K562 (cell line): ENCODE data around the gene ALAS2. TPM values are rescaled to one million over a fixed set of nuclear protein-coding genes. Genes with fewer than 3 reads are reported as not detected.

Experiments used
- ATAC-seq: fragments of 200-7000 bp; cut with Tn5 transposase; 3 replicates; pipeline ENCODE4 v1.9.1; 2020; ENCODE audit warnings: moderate library complexity
- BruUV-seq: library from RNA; stranded (reverse); fragments of 400-500 nt; replicated peaks from 2 replicates; lab custom pipeline; 2021; lab: Mats Ljungman, UMichigan
- CTCF ChIA-PET: fragments of 300-600 bp; formaldehyde crosslinking; extraction: SDS; loops from one replicate; lab custom pipeline; 2021; ENCODE audit warnings: low intra/inter-chr PET ratio; lab: Yijun Ruan, JAX
- POLR2A ChIA-PET: fragments of 300-600, 350-650 bp; sonication (Branson Sonifier 250); formaldehyde crosslinking; extraction: SDS; loops from one replicate; lab custom pipeline; 2021; ENCODE audit warnings: antibody characterized with exemption, inconsistent platforms; lab: Yijun Ruan, JAX
- DNase-seq, 4 experiments: peaks; one replicate each; pipeline versions ENCODE4 v3.0.0 to v3.0.0-alpha.2; 2011 to 2018; ENCODE audit warnings: low spot score in 3 of 4, mixed read lengths in 3 of 4; ENCODE audit errors: extremely low read depth in 1 of 4
- FAIRE-seq: peaks from 2 replicates; lab custom pipeline; 2011; peaks lifted over from hg19 to GRCh38; lab: Jason Lieb, UNC
- H2AFZ ChIP-seq: 2 replicates; pipeline ENCODE4 v1.6.0; 2011; ENCODE audit warnings: low read depth, low read length, control low read depth, inconsistent platforms
- H3K27ac ChIP-seq: fragments of 200-600 bp; 3 replicates; pipeline ENCODE4 v1.8.0; 2011; ENCODE audit warnings: low read depth, mild to moderate bottlenecking, control low read depth, inconsistent platforms, low read length, moderate library complexity, mixed read lengths; ENCODE audit errors: extremely low read depth
- H3K27me3 ChIP-seq, 2 experiments: fragments of 300-600 bp in 1 of 2; 2 replicates in 1 of 2; 3 replicates in 1 of 2; pipeline versions ENCODE4 v1.6.0 to v1.8.0; 2011; ENCODE audit warnings: inconsistent platforms in 2 of 2, low read length in 2 of 2, mild to moderate bottlenecking in 1 of 2, mixed read lengths in 1 of 2, moderate library complexity in 1 of 2; ENCODE audit not compliant: control insufficient read depth in 2 of 2, insufficient read depth in 2 of 2
- H3K36me3 ChIP-seq: fragments of 300-600 bp; 3 replicates; pipeline ENCODE4 v1.8.0; 2011; ENCODE audit warnings: mild to moderate bottlenecking, low read length, inconsistent platforms; ENCODE audit not compliant: control insufficient read depth, insufficient read depth
- H3K4me1 ChIP-seq, 2 experiments: fragments of 200-600 bp in 1 of 2; replicated peaks in 1 of 2; 2 replicates in 1 of 2; 3 replicates in 1 of 2; pipeline versions ENCODE4 v1.5.1 to v1.8.0; 2011; ENCODE audit warnings: inconsistent platforms in 2 of 2, low read length in 2 of 2, mild to moderate bottlenecking in 1 of 2, mixed read lengths in 1 of 2, moderate library complexity in 1 of 2; ENCODE audit not compliant: control insufficient read depth in 2 of 2, insufficient read depth in 2 of 2
- H3K4me2 ChIP-seq: 2 replicates; pipeline ENCODE4 v1.6.1; 2011; ENCODE audit warnings: low read length, control low read depth, inconsistent platforms, mixed read lengths; ENCODE audit not compliant: insufficient read depth
- H3K4me3 ChIP-seq: fragments of 200-600 bp; sonication (generic), shearing (Covaris generic); 2 replicates; pipeline ENCODE4 v1.5.1; 2016; ENCODE audit warnings: control low read depth, inconsistent platforms
- H3K79me2 ChIP-seq: fragments of 200-600 bp; 3 replicates; pipeline ENCODE4 v1.8.0; 2011; ENCODE audit warnings: low read length, inconsistent platforms; ENCODE audit not compliant: control insufficient read depth, insufficient read depth
- H3K9ac ChIP-seq, 2 experiments: 2 replicates each; pipeline versions ENCODE4 v1.6.0 to v1.6.1; 2011; ENCODE audit warnings: low read depth in 2 of 2, low read length in 2 of 2, control low read depth in 1 of 2, inconsistent platforms in 1 of 2, mild to moderate bottlenecking in 1 of 2, mixed read lengths in 1 of 2; ENCODE audit not compliant: insufficient read depth in 1 of 2
- H3K9me1 ChIP-seq: one replicate; pipeline ENCODE4 v1.6.0; 2011; ENCODE audit warnings: inconsistent platforms, mild to moderate bottlenecking, low read length, moderate library complexity; ENCODE audit not compliant: control insufficient read depth, insufficient read depth
- H3K9me3 ChIP-seq: replicated peaks from 2 replicates; pipeline ENCODE4 v1.5.1; 2011; ENCODE audit warnings: low read depth, low read length, inconsistent platforms; ENCODE audit not compliant: control insufficient read depth, insufficient read depth
- H4K20me1 ChIP-seq: replicated peaks from 2 replicates; pipeline ENCODE4 v1.6.1; 2011; ENCODE audit warnings: low read length, inconsistent platforms, mixed read lengths; ENCODE audit not compliant: control insufficient read depth, insufficient read depth
- ARID1B ChIP-seq: fragments of 450-650 bp; IDR thresholded peaks from 2 replicates; pipeline ENCODE4 v1.6.1; 2016; ENCODE audit warnings: antibody characterized with exemption, mild to moderate bottlenecking, inconsistent platforms
- ARID3B ChIP-seq: fragments of 250-450 bp; sonication (Bioruptor Pico); IDR thresholded peaks from 2 replicates; pipeline ENCODE4 v1.4.0; 2020; ENCODE audit warnings: borderline replicate concordance
- E4F1 ChIP-seq: fragments of 250-450 bp; sonication (Bioruptor Pico); IDR thresholded peaks from 2 replicates; pipeline ENCODE4 v1.5.0; 2021; ENCODE audit warnings: mild to moderate bottlenecking, borderline replicate concordance
- HDAC1 ChIP-seq, 2 experiments: fragments of 450-650 bp; IDR thresholded peaks; 2 replicates each; pipeline ENCODE4 v1.6.1; 2016 to 2017; ENCODE audit warnings: inconsistent platforms in 1 of 2, mild to moderate bottlenecking in 1 of 2, moderate library complexity in 1 of 2
- UBTF ChIP-seq, 2 experiments: IDR thresholded peaks; 2 replicates each; pipeline ENCODE4 v1.6.1; 2012; ENCODE audit warnings: improper control_type of control experiment in 2 of 2, low read depth in 2 of 2, low read length in 2 of 2, borderline replicate concordance in 1 of 2
- ZBTB34 ChIP-seq: fragments of 250-450 bp; sonication (Bioruptor Pico); IDR thresholded peaks from 2 replicates; pipeline ENCODE4 v1.8.0; 2021; ENCODE audit warnings: mild to moderate bottlenecking, moderate library complexity
- ZNF280A ChIP-seq: fragments of 450-650 bp; IDR thresholded peaks from 2 replicates; pipeline ENCODE4 v1.6.1; 2018; ENCODE audit warnings: mild to moderate bottlenecking, low read depth; ENCODE audit not compliant: partially characterized antibody
- WGBS: fragments of 100-300 bp; shearing (Covaris generic); methylation state at CpG from one replicate; pipeline ENCODE4 v1.1.6; 2016; ENCODE audit warnings: low coverage, mixed read lengths; ENCODE audit not compliant: insufficient coverage; ENCODE audit errors: missing lambda C conversion rate; 5-methylcytosine and 5-hydroxymethylcytosine counted together
- in situ Hi-C: fragments of 300-500 bp; cut with MboI; formaldehyde crosslinking; loops from 4 replicates; pipeline ENCODE4 v1.15.0; 2018; ENCODE audit warnings: inconsistent platforms, mixed read lengths
- intact Hi-C: fragments of 100-400 bp; cut with micrococcal nuclease; formaldehyde crosslinking; loops from 2 replicates; pipeline ENCODE4 v1.14.2; 2022
- polyA plus RNA-seq, 8 experiments: library from polyadenylated mRNA; depleted of rRNA in 4 of 8; stranded (reverse) in 5 of 8; unstranded in 3 of 8; fragments of >200 nt; fragmentation: Nextera tagmentation in 2 of 8; fragmentation: Illumina TruSeq in 1 of 8; extraction: Ambion mirVana in 2 of 8; extraction: Trizol in 1 of 8; gene quantifications; 2 replicates each; pipeline versions ENCODE4 v1.2.1 to v1.2.3, GENCODE V29; 2011 to 2014; ENCODE audit warnings: inconsistent platforms in 1 of 8, missing spikeins in 1 of 8
- total RNA-seq, 7 experiments: library from RNA; depleted of rRNA in 6 of 7; stranded (reverse); fragments of >200 nt in 6 of 7; fragmentation: Illumina TruSeq in 2 of 7; extraction: Trizol in 2 of 7; gene quantifications; 2 replicates each; pipeline versions ENCODE4 v1.2.1 to v1.2.3, GENCODE V29; 2011 to 2021; ENCODE audit warnings: low replicate concordance in 1 of 7

The ALAS2 gene
- total and polyA plus RNA-seq, 9 of the 15 experiments (the other 6 are each of a cell fraction or from before 2014, with no cell fraction given), result 14.6 to 101 (median 33.4) TPM

GRCh38 chrX:54994099-54994498 lies 36.7 kb downstream of the ALAS2 start, which contains the start of gene PFKFB1:
TSS of gene PFKFB1 (minus strand) at chrX:54994188. CDS start at chrX:54994007, 181 bp downstream.
- Histone ChIP-seq H3K4me1 (peaks cover 0 to 23% of the 10 kb centered on the region in 2 experiments; a peak in 2 of 5 replicates), H3K4me3 (no peak within 1 kb of the TSS), H3K27me3 (0 out of 5 replicates have a peak, but pooled peaks cover 0 to 5% of the 10 kb centered on the region in 2 experiments), H3K9ac (no peak within 1 kb of the TSS), H3K36me3 (no peaks in the 10 kb centered on the region), H3K27ac (no peak within 1 kb of the TSS), H4K20me1 (no peaks in the 10 kb centered on the region), H3K9me1 (no peaks in the 10 kb centered on the region), H3K4me2 (no peak within 1 kb of the TSS), H3K9me3 (no peaks in the 10 kb centered on the region), H3K79me2 (no peaks in the 10 kb centered on the region), H2AFZ (no peak within 1 kb of the TSS)
- POLR2A ChIA-PET, result no interaction called here
- WGBS, result 43% methylated on average over 1 of the region's 2 CpGs
- in situ Hi-C loops, result no loop called here
- intact Hi-C loops, result no loop called here
- CTCF ChIA-PET, result no interaction called here
- no peak for DNase-seq
- ATAC-seq, result no peak
- no peak for FAIRE-seq
- no TSS peak for BruUV-seq
- no peak for TF ChIP-seq HDAC1 (IDR thresholded peaks at IDR 0.05)
- no peak for TF ChIP-seq ZBTB34 (CRISPR knock-in tag)
- TF ChIP-seq ARID3B, result no peak
- TF ChIP-seq UBTF (IDR thresholded peaks at IDR 0.05; ENCODE audit: borderline replicate concordance in 1 of 2, low read depth in 2 of 2, low read length in 2 of 2), result no peak
- no peak for TF ChIP-seq ZNF280A
- no peak for TF ChIP-seq ARID1B
- no peak for TF ChIP-seq E4F1 (CRISPR knock-in tag)
